ENCODE measurements around the gene ZBTB17.

GRCh38 chr1:16017461-16018303, 41.8 kb upstream of the ZBTB17 start, which contains the start of gene HSPB7:
- TF ChIP-seq CTCF (IDR thresholded peaks at IDR 0.05) (no peak), POLR2AphosphoS5 (IDR thresholded peaks at IDR 0.05; ENCODE audit: low read depth, low read length) (no peak), SIN3A (IDR thresholded peaks at IDR 0.05; ENCODE audit: borderline replicate concordance, insufficient read depth, low read depth, low read length) (no peak)

All from Panc1 (cell line).